GM21423 (cell line): Measurements from ENCODE around the gene ECE1.
"Not testable (repeated sequence)": the region's sequence is repeated elsewhere in the genome, so short reads cannot be mapped to it uniquely, and the experiment has no call there.

Experiments
- ATAC-seq: cut with Tn5 transposase; IDR thresholded peaks from one replicate; pipeline ENCODE4 v1.9.1; 2021; ENCODE audit warnings: mild to moderate bottlenecking, moderate library complexity; ENCODE audit not compliant: unreplicated experiment

Gene ECE1

GRCh38 chr1:21292984-21293536, 2.8 kb upstream of the ECE1 start:
- ATAC-seq: peak; percentile 36

DNA sequence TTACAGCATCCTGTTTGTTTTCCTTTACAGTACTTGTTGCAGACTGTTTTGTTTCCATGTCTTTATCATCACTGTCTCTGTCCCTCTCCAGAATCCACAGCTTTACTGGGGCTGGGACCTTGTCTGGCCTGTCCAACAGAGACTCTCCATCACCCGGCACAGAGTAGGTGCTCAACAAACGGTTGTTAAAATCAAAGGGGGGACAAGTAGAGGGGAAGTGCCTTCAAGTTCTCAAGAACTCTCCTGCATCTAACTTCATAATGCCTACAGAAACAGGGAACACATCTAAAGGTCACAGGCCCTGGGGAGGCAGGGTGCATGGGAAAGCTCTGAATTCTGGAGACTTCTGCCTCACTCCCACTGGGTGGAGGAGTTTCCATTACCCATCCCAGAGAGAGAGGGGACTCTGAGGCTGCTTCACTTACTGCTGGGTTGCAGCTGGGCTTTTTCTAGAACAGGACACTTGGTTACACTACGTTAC, 2.3 kb upstream of the ECE1 start:
- no peak for ATAC-seq

DNA sequence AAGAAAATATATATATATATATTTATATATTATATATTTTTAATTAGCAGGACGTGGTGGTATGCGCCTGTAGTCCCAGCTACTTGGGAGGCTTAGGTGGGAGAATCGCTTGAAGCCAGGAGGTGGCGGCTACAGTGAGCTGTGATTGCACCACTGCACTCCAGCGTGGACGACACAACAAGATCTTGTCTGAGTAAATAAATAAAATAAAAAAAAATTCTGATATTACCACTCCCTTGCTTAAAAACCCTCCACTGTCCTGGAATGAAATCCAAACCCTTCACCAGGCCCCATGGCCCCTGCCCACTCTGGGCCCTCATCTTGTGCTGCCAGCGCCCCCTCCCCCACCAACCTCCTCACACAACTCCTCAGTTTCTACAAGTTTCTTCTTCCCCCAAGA, 1.7 kb upstream of the ECE1 start:
- no peak for ATAC-seq

DNA sequence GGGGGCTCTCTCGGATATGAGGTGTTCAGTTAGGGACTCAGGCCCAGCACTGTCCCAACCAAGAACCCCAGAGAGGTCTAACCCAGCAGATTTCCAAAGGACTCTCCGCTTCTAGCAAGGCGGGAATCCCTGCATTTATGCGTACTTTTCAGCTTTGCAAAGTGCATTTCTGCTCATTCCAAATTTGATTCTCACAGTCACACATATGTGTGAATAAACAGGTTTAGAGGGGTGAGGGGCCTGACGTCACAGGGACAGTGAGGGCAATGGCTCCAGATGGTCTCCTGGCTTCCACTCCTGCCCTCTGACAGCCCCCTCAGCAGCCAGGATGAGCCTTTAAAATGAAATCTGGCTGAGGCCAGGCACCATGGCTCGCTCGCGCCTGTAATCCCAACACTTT, 921 bp upstream of the ECE1 start:
- no peak for ATAC-seq

GRCh38 chr1:21290546-21290944, 282 bp upstream of the ECE1 start:
- ATAC-seq: no peak

- no peak for ATAC-seq
Measured at GRCh38 chr1:21289127-21289526, 1.1 kb downstream of the ECE1 start.

DNA sequence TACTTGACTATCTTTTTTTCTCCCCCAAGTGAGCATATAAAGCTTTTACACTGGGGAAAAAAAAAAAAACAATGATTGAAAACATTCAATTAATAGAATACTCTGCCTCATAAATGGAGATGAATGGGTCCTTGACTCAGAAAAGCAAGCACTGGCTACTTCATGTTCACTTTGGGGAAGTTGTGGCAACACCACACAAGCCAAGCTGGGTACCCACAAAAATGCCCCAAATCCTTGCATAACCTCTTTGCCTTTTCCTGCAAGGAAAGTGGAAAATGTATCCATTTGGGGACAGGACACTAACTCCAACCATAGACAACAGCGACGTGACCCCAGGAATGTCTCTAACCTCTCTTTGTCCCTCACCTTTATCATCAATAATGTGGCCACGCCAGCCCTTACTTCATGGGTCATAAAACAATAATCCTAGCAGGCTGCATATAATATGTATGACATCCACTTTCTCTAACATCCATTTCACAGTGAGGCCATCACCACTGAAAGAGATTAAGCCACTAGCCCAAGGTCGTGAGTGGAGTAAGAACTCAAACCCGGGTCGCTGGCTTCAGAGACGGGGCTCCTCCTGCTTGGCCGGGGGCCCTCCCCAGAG, 2.3 kb downstream of the ECE1 start:
- ATAC-seq: no peak

- not testable (repeated sequence) for ATAC-seq
Measured at GRCh38 chr1:21285386-21285785, 4.9 kb downstream of the ECE1 start.

DNA sequence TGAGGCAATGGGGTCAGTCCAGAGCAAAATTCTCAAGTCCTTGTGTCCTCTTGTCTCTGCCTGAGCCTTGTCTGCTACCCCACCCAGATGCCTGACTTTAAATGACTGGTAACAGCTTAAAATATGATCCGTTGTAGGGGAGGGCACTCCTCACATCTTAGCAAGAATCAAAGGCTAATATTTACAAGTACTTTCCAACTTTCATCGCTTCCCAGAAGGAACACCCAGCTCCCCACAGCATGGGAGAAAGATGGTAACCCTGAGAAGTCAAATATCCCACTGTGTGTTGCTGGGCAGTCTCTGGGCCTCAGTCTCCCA, 5.2 kb downstream of the ECE1 start:
- ATAC-seq: no peak

GRCh38 chr1:21284206-21285054, 5.8 kb downstream of the ECE1 start:
- no peak for ATAC-seq

DNA sequence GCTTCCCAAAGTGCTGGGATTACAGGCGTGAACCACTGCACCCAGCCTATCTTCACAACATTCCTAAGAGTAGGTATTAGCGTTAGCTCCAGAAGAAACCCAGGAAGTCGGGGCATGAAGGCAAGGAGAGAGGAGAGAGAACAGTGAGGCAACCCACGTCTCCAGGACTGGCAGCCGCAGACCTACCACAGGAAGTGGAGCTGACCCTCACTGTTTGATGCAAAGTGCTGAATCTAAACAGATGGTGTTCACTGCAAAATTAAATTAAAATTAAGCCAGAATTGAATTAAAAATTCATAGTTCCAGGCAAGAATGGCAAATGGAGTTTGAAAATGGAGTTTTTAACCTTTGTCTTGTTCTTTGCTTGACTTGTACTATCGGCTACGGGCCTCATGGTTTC, 6.7 kb downstream of the ECE1 start:
- ATAC-seq: no peak

DNA sequence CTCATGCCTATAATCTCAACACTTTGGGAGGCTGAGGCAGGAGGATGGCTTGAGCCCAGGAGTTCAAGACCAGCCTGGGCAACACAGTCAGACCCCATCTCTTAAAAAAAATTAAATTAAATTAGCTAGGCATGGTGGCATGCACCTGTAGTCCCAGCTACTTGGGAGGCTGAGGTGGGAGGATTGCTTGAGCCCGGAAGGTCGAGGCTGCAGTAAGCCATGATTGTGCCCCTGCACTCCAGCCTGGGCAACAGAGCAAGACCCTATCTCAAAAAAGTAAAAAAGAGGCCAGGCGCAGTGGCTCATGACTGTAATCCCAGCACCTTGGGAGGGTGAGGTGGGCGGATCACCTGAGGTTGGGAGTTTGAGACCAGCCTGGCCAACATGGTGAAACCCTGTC, 8.2 kb downstream of the ECE1 start:
- ATAC-seq: not testable (repeated sequence)

- ATAC-seq: no peak
Measured at GRCh38 chr1:21280482-21280881, 9.8 kb downstream of the ECE1 start.

- no peak for ATAC-seq
Measured at GRCh38 chr1:21280011-21280471, 10.2 kb downstream of the ECE1 start.

DNA sequence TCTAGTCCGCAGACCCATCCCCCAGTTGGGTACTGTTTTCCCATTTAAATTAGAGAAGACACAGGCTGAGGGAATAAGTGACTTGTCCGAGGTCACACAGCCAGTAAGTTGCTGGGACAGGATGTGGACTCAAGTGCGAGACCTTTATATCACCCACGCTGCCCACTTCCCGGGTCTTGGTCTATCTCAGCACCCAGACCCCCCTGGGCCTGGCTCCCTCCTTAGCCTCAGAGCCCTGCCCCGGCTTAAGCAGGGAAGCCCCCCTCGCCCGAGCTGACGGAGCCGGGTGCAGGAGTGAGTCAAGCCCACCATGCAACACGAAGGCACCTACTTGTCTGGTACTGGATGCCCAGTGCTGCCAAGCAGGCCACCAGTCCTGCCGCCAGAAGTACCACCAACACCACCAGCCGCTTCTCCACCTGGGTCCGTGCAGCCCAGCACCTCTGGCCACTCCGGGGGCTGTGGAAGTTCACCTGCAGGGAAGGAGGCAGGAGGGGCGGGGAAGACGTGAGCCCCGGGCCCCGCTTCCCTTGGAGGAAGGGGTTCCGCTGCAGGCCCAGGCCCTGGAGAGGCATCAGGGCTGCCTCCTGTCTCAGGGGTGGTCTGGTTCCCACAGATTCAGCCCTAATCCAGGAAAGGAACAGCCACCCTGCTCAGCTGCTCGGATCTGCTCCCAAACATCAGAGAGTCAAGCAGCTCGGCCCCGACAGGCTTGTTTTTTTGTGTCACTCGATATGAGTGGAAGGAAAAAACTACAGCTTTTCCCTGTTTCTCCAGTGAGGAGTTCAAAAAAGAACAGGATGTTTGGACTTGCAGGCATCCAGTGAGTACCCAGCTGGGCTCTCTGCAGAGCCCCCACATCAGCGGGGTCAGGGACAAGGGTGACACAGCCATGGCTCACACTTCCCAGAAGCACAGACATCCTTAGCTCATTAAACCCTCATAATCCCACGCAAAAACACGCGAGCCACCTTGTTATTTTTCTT, 11.1 kb downstream of the ECE1 start:
- ATAC-seq: no peak

GRCh38 chr1:21278208-21278859, 11.9 kb downstream of the ECE1 start:
- no peak for ATAC-seq

- ATAC-seq: no peak
Measured at GRCh38 chr1:21277180-21277579, 13.1 kb downstream of the ECE1 start.

DNA sequence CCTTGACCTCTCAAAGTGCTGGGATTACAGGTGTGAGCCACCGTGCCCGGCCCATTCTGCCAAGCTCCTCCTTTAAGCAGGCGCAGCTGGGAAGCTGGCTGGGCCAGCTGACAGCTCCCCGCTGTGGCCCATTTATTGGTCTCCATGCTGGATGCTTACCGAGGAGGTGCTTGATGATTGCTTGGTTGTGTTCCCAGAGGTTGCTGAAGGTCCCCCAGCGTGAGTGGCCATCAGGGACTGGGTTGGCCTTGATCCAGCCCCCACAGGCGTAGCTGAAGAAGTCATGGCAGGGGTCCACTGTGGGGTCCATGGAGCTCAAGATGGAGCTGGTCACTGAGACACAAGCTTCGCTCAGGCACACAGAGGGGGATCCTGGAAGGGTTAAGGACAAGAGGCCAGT, 17.7 kb downstream of the ECE1 start:
- no peak for ATAC-seq

- ATAC-seq: no peak
Measured at GRCh38 chr1:21271550-21271949, 18.7 kb downstream of the ECE1 start.

- no peak for ATAC-seq
Measured at GRCh38 chr1:21270086-21270689, 20.1 kb downstream of the ECE1 start.
